Esophagus (tissue), 2 donors: ENCODE measurements around the gene TMEM114. TPM values are rescaled to one million over a fixed set of nuclear protein-coding genes. Genes with fewer than 3 reads are reported as not detected.

Experiments
- H3K27ac ChIP-seq, 2 donors: one replicate each; pipeline ENCODE4 v1.5.1; 2013; ENCODE audit warnings: low read depth in 2 of 2, mild to moderate bottlenecking in 2 of 2, inconsistent platforms in 1 of 2, low read length in 1 of 2, moderate library complexity in 1 of 2
- H3K27me3 ChIP-seq, 2 donors: one replicate each; pipeline ENCODE4 v1.6.1; 2013; ENCODE audit warnings: low read length in 2 of 2, control low read depth in 1 of 2, mild to moderate bottlenecking in 1 of 2; ENCODE audit not compliant: insufficient read depth in 2 of 2, control insufficient read depth in 1 of 2
- H3K36me3 ChIP-seq, 2 donors: one replicate each; pipeline ENCODE4 v1.6.1; 2013; ENCODE audit warnings: low read length in 1 of 2; ENCODE audit not compliant: control insufficient read depth in 2 of 2, insufficient read depth in 2 of 2
- H3K4me1 ChIP-seq, 2 donors: one replicate each; pipeline ENCODE4 v1.6.1; 2013; ENCODE audit warnings: low read length in 1 of 2; ENCODE audit not compliant: control insufficient read depth in 2 of 2, insufficient read depth in 2 of 2
- H3K4me3 ChIP-seq, 2 donors: one replicate each; pipeline ENCODE4 v1.5.1; 2013; ENCODE audit warnings: low read length in 2 of 2, mild to moderate bottlenecking in 2 of 2, low read depth in 1 of 2, moderate library complexity in 1 of 2
- H3K9me3 ChIP-seq, 2 donors: one replicate each; pipeline ENCODE4 v1.6.1; 2013; ENCODE audit warnings: mild to moderate bottlenecking in 2 of 2, low read depth in 1 of 2, low read length in 1 of 2, moderate library complexity in 1 of 2; ENCODE audit not compliant: control insufficient read depth in 2 of 2, insufficient read depth in 1 of 2
- WGBS, 2 donors: extraction: QIAGEN DNeasy Blood & Tissue Kit; methylation state at CpG; one replicate each; pipeline ENCODE4 v1.1.7; 2013; 5-methylcytosine and 5-hydroxymethylcytosine counted together
- polyA plus RNA-seq, 2 donors: library from polyadenylated mRNA; stranded (reverse); fragments of 200-250 nt; gene quantifications; one replicate each; pipeline ENCODE4 v1.2.3, GENCODE V29; 2013
- donor health status: healthy with polysubstance abuse.
- donor health status: Bipolar disorder and iron deficiency.

The TMEM114 gene
- polyA plus RNA-seq, 2 donors: 0.26 TPM; not detected in 1

DNA sequence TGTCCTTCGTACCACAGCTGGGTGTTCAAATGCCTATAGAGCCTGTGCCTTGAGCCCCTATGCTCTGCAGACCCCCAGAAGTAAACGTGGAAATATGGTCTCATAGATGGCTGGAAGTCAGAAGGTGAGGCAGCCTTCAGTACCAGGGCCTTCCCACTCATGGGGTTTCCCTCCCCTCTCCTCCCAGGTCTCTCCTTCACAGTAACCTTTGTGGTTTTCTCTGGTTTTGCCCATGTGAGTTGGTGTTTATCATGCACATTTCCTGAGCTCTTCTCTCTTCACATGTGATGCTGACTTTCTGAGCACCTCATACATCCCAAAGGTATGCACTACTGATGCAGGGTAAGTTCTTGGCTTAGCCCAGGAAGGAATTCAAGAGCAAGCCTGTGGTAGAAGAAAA lies 35.4 kb downstream of the TMEM114 start:
- H3K27me3 ChIP-seq: no peaks in the 10 kb centered on the region
- no peak overlapping the region for H3K4me3 ChIP-seq
- H3K27ac ChIP-seq: no peak overlapping the region
- no peaks in the 10 kb centered on the region for H3K9me3 ChIP-seq
- H3K4me1 ChIP-seq: no peaks in the 10 kb centered on the region
- H3K36me3 ChIP-seq: no peaks in the 10 kb centered on the region
- WGBS, 2 donors: 67 to 75% methylated on average over 2 of the region's 2 CpGs

DNA sequence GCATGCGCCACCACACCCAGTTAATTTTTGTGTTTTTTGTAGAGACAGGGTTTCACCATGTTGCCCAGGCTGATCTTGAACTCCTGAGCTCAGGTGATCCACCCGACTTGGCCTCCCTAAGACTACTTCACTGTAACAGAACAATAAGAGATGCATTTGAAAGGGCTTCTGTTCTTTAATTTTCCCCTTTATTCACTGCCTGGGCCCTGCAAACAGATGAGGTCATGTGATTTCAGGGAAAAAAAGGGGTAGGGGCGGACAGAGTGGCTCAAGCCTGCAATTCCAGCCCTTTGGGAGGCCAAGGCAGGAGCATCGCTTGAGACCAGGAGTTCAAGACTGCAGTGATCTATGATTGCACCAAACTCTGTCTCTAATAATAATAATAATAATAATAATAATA lies 36.3 kb downstream of the TMEM114 start:
- no peaks in the 10 kb centered on the region for H3K27me3 ChIP-seq
- no peaks in the 10 kb centered on the region for H3K36me3 ChIP-seq
- no peak overlapping the region for H3K27ac ChIP-seq
- 66 to 74% methylated on average over 4 of the region's 4 CpGs for WGBS, 2 donors
- no peaks in the 10 kb centered on the region for H3K9me3 ChIP-seq
- H3K4me1 ChIP-seq: no peaks in the 10 kb centered on the region
- H3K4me3 ChIP-seq: no peak overlapping the region

DNA sequence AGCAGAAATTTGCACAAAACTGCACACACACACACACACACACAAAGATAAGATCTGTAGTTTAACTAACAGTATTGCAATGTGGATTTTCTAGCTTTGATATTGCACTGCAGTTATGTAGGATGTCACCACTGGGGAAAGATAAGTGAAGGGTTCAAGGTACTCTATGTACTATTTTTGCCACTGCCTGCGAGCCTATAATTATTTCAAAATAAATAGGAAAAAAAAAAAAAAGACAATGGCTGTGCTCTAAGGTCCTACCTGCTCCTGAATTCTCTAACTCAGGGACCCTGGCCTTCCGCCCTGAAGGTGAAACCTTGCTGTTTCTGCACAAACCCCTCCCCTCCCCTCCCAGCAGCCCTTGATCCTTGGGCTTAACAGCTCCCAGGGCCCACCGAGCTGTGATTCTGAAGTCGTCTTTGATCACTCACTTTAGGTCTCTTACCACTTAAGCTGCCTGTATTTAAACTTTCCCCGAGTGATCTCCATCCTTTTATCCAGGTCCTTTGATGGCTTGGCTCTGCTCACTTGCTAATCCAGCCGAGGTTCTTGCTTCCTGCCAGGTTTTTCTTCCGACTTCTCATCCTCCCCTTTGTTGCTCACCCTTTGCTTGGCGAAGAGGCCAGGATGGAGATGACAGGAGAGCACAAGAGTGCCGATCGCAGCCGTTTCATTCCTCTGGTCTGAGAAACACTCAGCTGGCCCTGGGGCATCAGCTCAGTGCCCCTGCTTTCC lies 37.7 kb downstream of the TMEM114 start:
- Histone ChIP-seq H3K36me3 (no peaks in the 10 kb centered on the region), H3K4me1 (no peaks in the 10 kb centered on the region), H3K27me3 (no peaks in the 10 kb centered on the region), H3K4me3 (no peak overlapping the region), H3K27ac (no peak overlapping the region), H3K9me3 (no peaks in the 10 kb centered on the region)
- WGBS, 2 donors: 16 to 31% methylated on average over 11 of the region's 11 CpGs

DNA sequence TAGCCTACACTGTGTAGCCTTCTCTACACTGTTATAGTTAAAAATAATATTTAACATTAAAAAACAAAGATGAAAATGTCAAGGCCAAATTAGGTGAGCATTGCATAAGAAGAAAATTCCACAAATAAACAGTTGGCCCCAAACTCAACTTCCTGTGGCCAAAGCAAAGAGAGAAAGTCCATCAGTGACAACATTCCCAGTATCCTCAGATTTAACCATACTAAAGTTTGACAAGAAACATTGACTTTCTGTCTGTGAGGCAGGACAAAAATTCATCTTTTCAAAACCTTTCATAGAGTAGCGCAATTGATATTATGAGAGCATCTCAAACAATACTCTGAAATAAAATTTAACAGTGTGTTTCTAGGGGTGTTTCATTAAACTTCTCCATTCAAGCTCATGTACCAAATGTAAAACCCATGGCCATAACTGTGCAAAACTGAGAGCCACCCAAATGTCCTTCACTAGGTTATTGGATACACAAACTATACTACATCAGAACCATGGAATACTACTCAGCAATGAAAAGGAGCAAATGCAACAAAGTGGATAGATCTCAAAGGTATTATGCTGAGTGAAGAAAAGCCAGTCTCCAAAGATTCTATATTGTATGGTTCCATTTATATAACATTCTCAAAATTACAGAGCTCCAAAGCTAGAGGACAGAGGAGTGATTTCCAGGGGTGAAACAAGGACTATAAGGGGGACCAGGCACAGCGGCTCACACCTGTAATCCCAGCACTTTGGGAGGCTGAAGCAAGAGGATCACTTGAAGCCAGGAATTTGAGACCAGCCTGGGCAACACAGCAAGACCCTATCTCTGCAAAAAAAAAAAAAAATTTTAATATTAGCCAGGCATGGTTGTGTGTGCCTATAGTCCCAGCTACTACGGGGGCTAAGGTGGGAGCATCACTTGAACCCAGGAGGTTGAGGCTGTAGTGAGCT lies 38.7 kb downstream of the TMEM114 start:
- Histone ChIP-seq H3K4me1 (no peaks in the 10 kb centered on the region), H3K9me3 (no peaks in the 10 kb centered on the region), H3K27me3 (no peaks in the 10 kb centered on the region), H3K36me3 (no peaks in the 10 kb centered on the region), H3K27ac (no peak overlapping the region), H3K4me3 (no peak overlapping the region)
- 88 to 92% methylated on average over 3 of the region's 3 CpGs for WGBS, 2 donors

DNA sequence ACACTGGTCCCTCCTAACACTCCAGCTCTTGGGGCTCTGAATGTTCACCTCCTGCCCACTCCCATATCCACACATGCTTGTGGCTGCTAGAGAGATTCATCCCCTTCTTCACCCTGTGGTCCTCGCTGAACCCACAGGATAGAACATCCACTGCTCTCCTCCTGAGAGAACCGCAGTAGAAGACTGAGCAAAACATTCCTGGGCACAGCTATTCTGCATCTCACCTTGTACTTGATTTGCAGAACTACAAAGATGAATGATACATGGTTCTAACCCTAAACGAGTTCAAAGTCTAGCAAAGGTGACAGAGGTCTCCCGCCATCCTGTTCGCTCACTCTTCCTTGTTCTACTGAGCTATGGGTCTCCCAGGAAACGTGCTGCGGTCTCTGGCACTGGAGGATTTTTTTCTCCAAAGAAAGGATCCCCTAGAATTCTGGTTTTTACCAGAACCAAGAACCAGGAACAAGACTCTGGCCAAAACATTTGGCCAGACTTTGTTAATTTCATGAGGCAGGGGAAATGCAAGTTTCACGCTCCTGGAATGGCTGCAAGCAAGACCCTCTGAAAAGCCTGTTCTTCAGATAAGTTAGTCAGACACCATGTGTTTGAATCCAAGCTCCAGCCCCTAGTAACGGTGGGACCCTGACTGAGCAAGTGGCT lies 39.5 kb downstream of the TMEM114 start:
- Histone ChIP-seq H3K36me3 (no peaks in the 10 kb centered on the region), H3K27ac (no peak overlapping the region), H3K9me3 (no peaks in the 10 kb centered on the region), H3K4me1 (no peaks in the 10 kb centered on the region), H3K4me3 (no peak overlapping the region), H3K27me3 (no peaks in the 10 kb centered on the region)
- WGBS, 2 donors: 73 to 79% methylated on average over 9 of the region's 9 CpGs

DNA sequence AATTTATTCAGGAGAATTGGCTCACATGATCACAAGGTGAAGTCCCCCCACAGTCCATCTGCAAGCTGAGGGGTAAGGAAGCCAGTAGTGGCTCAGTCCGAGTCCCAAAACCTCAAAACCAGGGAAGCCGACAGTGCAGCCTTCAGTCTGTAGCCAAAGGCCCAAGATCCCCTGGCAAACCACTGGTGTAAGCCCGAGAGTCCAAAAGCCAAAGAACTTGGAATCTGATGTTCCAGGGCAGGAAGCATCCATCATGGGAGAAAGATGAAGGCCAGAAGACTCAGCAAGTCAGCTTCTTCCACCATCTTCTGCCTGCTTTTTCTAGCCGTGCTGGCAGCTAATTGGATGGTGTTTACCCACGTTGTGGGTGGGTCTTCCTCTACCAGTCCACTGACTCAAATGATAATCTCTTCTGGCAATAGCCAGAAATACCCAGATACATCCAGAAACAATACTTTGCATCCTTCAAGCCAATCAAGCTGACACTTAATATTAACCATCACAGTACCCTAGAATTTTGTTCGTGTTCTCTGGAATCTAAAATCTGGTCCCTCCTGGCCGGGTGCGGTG lies 40.4 kb downstream of the TMEM114 start:
- H3K27ac ChIP-seq: no peak overlapping the region
- WGBS, 2 donors: 73 to 86% methylated on average over 8 of the region's 8 CpGs
- H3K36me3 ChIP-seq: no peaks in the 10 kb centered on the region
- no peaks in the 10 kb centered on the region for H3K27me3 ChIP-seq
- no peaks in the 10 kb centered on the region for H3K9me3 ChIP-seq
- H3K4me1 ChIP-seq: no peaks in the 10 kb centered on the region
- H3K4me3 ChIP-seq: no peak overlapping the region

DNA sequence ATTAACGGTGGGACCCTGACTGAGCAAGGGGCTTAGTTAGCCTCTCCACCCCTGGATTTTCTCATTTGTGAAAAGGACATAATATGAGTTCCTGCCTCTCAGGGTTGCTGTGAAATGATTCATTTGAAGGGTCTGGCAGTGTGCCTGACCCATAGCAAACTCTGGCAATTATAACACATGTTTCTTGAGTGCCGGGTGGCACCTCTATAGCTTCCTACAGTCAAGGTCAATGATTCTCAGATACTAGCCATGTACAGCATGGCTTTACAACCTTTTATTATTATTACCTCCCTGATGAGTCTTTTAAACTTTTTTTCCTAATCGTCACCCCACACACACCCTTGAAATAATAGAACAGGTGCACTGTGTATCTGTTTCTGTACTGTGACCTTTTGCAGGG lies 42.1 kb downstream of the TMEM114 start:
- H3K27ac ChIP-seq: no peak overlapping the region
- no peaks in the 10 kb centered on the region for H3K27me3 ChIP-seq
- no peak overlapping the region for H3K4me3 ChIP-seq
- no peaks in the 10 kb centered on the region for H3K36me3 ChIP-seq
- H3K9me3 ChIP-seq: no peaks in the 10 kb centered on the region
- no peaks in the 10 kb centered on the region for H3K4me1 ChIP-seq
- WGBS, 2 donors: 55 to 56% methylated on average over 3 of the region's 3 CpGs

DNA sequence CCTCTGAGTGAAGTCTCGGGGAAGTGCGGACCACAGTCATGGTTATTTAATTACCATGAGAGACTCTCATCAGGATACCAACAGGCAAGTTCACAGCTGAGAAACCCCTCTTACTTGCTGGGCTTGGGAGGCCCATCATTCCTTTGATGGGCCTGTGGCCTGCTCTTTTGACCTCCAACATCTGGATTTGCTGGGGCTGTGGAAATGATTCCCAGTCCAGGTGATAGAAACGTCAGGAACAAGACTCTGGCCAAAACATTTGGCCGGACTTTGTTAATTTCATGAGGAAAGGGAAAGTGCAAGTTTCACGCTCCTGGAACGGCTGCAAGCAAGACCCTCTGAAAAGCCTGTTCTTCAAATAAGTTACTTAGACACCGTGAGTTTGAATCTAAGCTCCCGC lies 42.5 kb downstream of the TMEM114 start:
- no peaks in the 10 kb centered on the region for H3K9me3 ChIP-seq
- no peak overlapping the region for H3K4me3 ChIP-seq
- no peaks in the 10 kb centered on the region for H3K27me3 ChIP-seq
- 68 to 77% methylated on average over 8 of the region's 8 CpGs for WGBS, 2 donors
- H3K27ac ChIP-seq: no peak overlapping the region
- H3K36me3 ChIP-seq: no peaks in the 10 kb centered on the region
- no peaks in the 10 kb centered on the region for H3K4me1 ChIP-seq

DNA sequence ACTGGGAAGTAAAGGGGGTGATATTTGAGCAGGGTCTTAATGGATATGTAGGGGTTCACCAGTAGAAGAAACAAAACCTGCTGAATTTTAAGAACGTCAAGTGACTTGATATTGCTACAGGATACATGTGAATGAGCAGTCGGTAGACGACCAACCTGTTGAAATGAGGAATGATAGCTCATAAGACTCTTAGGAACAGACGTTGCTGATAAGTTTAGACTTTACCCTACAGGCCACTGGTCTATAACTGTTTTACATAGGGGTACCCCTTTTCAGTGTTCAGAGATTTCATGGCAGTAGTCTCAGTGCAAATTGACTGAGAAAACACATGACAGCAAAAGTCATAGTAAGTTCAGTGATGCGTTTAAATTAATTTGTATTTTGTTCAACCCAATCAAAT lies 45.9 kb downstream of the TMEM114 start:
- H3K4me1 ChIP-seq: no peaks in the 10 kb centered on the region
- H3K9me3 ChIP-seq: no peaks in the 10 kb centered on the region
- H3K4me3 ChIP-seq: no peak overlapping the region
- no peaks in the 10 kb centered on the region for H3K36me3 ChIP-seq
- H3K27ac ChIP-seq: no peak overlapping the region
- H3K27me3 ChIP-seq: peaks cover 0 to under 1% of the 10 kb centered on the region in 2 donors
- 73 to 75% methylated on average over 5 of the region's 5 CpGs for WGBS, 2 donors
